Activated naive CD8-positive, alpha-beta T cell treated with anti-CD3 and anti-CD28 coated beads, Interleukin-2, amount 50 U/mL, for 24 hours (primary cell): ENCODE results near the gene OCEL1.
A peak's percentile ranks its signal among the peaks of the same experiment; 100 is the strongest.
"Not testable (repeated sequence)": the region's sequence is repeated elsewhere in the genome, so short reads cannot be mapped to it uniquely, and the experiment has no call there.

Experiments used
- ATAC-seq: fragments of 150-1000 bp; cut with Tn5 transposase; one replicate; pipeline ENCODE4 v1.10.0; 2021
- DNase-seq: peaks from one replicate; pipeline ENCODE4 v3.0.0; 2021
- H3K27ac Mint-ChIP-seq: one replicate; pipeline ENCODE4 v1.8.0; 2021; ENCODE audit warnings: mild to moderate bottlenecking, mixed read lengths
- H3K27me3 Mint-ChIP-seq: one replicate; pipeline ENCODE4 v1.8.0; 2021; ENCODE audit warnings: mixed read lengths
- H3K36me3 Mint-ChIP-seq: one replicate; pipeline ENCODE4 v1.8.0; 2021; ENCODE audit warnings: low read depth, mixed read lengths
- H3K4me1 Mint-ChIP-seq: one replicate; pipeline ENCODE4 v1.8.0; 2021; ENCODE audit warnings: mixed read lengths
- H3K4me3 Mint-ChIP-seq: one replicate; pipeline ENCODE4 v1.8.0; 2021; ENCODE audit warnings: mild to moderate bottlenecking, moderate library complexity, mixed read lengths
- H3K9me3 Mint-ChIP-seq: one replicate; pipeline ENCODE4 v1.8.0; 2021; ENCODE audit warnings: mixed read lengths

OCEL1 gene

DNA sequence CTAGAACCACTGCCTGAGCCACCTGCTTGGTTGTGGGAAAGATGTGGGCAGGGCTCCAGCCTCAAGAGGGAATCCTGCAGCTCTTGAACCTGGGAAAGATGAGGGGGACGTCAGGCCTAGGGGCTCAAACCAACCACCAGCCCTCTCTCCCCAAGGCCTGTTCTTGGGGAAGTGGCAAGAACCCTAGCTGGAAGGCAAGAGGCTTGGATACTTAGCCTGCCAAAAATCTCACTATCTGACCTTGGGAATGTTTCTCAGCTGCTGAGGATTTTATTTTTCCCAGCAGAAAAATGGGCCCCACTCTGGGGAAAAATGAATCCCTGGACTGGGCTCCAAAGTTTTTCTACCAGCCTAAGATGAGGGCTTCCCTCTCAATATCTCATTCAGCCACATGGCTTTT is 33.9 kb downstream of the OCEL1 start:
- Mint-ChIP-seq H3K4me3 (no peak overlapping the region), H3K4me1 (peaks cover 5% of the 10 kb centered on the region), H3K27ac (no peak overlapping the region), H3K27me3 (peaks cover 3% of the 10 kb centered on the region), H3K36me3 (no peaks in the 10 kb centered on the region), H3K9me3 (no peaks in the 10 kb centered on the region)
- no peak for ATAC-seq
- no peak for DNase-seq

- Mint-ChIP-seq H3K9me3 (no peaks in the 10 kb centered on the region), H3K27me3 (peaks cover 3% of the 10 kb centered on the region), H3K36me3 (no peaks in the 10 kb centered on the region), H3K4me3 (no peak overlapping the region), H3K4me1 (peaks cover 5% of the 10 kb centered on the region), H3K27ac (peak overlapping the region; percentile 5)
- ATAC-seq (peak; percentile 100), DNase-seq (peak; percentile 92)
Measured at GRCh38 chr19:17260842-17261325, 34.9 kb downstream of the OCEL1 start.

DNA sequence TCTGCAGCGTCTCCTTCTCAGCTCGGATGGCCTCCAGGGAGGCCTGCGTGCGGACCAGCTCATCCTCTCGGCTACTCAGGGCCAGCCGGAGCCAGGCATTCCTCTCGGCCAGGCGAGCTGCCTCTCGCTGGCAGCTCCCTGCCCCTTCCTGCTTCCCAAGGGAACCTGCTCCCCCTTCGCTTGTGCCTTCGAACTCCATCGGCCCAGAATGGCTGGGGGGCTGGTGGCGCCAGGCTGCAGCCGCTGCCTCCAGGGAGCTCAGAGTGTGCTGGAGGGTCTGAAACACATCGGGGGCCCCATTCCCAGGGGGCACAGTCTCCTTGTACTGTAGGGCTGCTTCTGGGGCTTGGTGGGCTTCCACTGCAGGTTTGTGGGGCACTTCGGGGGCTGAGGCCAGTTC is 36.5 kb downstream of the OCEL1 start:
- DNase-seq (no peak), ATAC-seq (no peak)
- H3K36me3 Mint-ChIP-seq: peaks cover 3% of the 10 kb centered on the region
- no peak overlapping the region for H3K4me3 Mint-ChIP-seq
- peaks cover 14% of the 10 kb centered on the region for H3K4me1 Mint-ChIP-seq
- peaks cover 6% of the 10 kb centered on the region for H3K27me3 Mint-ChIP-seq
- H3K27ac Mint-ChIP-seq: no peak overlapping the region
- H3K9me3 Mint-ChIP-seq: no peaks in the 10 kb centered on the region

DNA sequence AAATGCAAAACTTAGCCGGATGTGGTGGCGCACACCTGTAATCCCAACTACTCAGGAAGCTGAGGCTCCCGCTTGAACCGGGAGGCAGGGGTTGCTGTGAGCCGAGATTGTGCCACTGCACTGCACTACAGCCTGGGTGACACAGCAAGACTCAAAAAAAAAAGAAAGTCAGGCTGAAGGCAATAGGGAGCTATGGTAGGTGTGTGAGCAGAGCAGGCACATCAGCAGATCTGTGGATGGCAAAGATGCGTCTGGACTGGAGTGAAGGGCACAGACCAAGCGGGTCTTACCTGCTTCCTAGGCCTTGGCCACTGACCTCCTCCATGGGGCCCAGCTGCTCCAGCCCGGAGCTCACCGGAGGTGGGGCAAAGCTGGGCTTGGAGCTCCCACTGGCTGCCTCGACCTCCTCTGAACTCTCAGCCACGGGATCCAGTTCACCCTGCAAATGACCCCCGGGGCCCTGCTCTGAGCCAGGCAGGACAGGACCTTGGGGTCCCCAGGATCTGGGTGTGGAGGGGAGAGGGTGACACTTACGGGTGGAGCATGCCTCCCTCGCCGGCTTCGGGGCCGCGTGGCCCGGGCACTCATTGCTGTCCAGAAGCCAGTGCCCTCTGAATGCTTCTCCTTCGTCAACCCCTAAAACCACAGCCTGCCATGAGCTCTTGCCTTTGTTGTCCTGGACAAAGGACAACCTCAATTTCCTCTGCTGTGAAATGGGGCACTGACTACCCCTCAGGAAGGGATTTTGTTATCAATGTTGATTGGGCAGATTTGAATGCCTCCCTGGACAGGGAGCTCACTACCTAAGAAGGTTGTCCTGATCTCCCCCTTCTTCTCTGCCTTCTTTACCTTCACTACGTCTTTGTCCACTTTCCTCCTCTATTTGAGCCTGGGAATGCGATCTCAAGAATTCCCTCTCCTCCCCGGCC is 38.0 kb downstream of the OCEL1 start:
- Mint-ChIP-seq H3K36me3 (peaks cover 3% of the 10 kb centered on the region), H3K4me1 (peaks cover 24% of the 10 kb centered on the region), H3K4me3 (no peak overlapping the region), H3K27me3 (peaks cover 6% of the 10 kb centered on the region), H3K9me3 (no peaks in the 10 kb centered on the region), H3K27ac (no peak overlapping the region)
- DNase-seq: no peak
- ATAC-seq: no peak

- Mint-ChIP-seq H3K4me1 (peaks cover 24% of the 10 kb centered on the region), H3K27ac (no peak within 1 kb of the TSS), H3K9me3 (no peaks in the 10 kb centered on the region), H3K4me3 (no peak within 1 kb of the TSS), H3K27me3 (peaks cover 6% of the 10 kb centered on the region), H3K36me3 (peaks cover 5% of the 10 kb centered on the region)
- no peak for DNase-seq
- no peak for ATAC-seq
Measured at GRCh38 chr19:17264641-17264979, 38.6 kb downstream of the OCEL1 start, which contains the start of gene USHBP1. USHBP1 (minus strand) TSS chr19:17264745; CDS start chr19:17264299, 446 bp downstream.

- DNase-seq (no peak), ATAC-seq (no peak)
- Mint-ChIP-seq H3K9me3 (no peaks in the 10 kb centered on the region), H3K4me3 (no peak overlapping the region), H3K27ac (no peak overlapping the region), H3K36me3 (peaks cover 10% of the 10 kb centered on the region), H3K4me1 (peaks cover 20% of the 10 kb centered on the region), H3K27me3 (peaks cover 3% of the 10 kb centered on the region)
Measured at GRCh38 chr19:17266026-17266425, 40.0 kb downstream of the OCEL1 start.

DNA sequence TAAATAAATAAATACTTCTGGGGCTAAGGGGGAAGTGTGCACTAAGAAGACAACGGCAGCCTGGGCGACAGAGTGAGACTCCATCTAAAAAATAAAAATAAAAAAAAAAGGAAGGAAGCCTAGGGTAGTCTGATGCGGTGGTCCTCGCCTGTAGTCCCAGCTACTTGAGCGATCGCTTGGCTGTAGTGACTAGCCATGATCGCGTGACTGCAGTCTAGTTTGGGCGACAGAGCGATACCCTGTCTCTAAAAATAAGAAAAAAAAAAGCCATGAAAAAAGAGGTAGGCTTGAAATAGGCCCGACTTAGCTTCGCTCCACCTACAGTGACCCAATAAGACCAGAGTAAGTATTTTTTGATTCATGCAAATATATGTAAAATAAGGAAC is 40.6 kb downstream of the OCEL1 start:
- H3K9me3 Mint-ChIP-seq: no peaks in the 10 kb centered on the region
- DNase-seq (no peak), ATAC-seq (no peak)
- H3K36me3 Mint-ChIP-seq: peaks cover 15% of the 10 kb centered on the region
- H3K4me1 Mint-ChIP-seq: peaks cover 19% of the 10 kb centered on the region
- H3K27ac Mint-ChIP-seq: peak overlapping the region; percentile 96
- H3K4me3 Mint-ChIP-seq: peak overlapping the region; percentile 95
- peaks cover 3% of the 10 kb centered on the region for H3K27me3 Mint-ChIP-seq

DNA sequence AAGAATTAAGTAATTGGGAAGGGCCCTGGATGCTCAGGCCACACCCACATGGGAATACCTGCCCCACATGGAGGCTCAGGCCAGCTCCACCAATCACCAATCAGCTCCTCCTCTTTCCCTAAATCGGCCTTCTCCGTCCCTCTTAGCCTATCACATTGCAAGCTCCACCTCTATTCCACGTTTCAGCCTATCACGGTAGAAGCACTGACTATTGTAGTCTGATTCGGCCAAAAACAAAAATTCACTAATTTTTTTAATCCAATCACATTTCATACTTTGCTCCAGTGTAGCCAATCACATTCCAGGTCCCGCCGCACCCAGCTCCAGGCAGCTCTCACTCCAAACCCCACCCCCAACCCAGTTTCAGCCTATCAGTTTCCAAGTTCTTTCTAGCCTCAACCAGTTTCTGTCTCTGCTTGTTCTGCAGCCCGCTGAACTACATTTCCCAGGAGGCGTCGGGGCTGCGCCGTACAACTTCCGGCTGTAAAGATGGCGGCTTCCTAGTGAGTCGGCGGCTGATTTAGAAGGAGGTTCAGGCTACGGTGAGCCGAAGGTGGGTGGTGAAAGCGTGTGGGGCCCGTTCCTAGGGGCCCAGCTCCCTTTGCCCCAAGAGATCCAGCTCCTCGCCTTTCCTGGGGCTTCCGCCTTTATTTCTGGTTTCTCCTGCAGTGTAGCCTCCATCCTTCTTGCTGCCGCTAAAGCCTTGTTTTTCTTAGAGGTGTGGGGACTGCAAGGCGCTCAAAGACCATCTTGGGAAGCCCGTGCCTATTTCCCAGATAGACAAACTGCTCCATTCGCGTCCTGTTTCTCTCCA is 41.2 kb downstream of the OCEL1 start, which contains the start of gene BABAM1:
Gene BABAM1 (plus strand): TSS at position 469 of the 814 bp plus-strand sequence. CDS start 1,364 bp downstream, outside the sequence.
- peak; percentile 93 for DNase-seq
- Mint-ChIP-seq H3K27ac (peak within 1 kb of the TSS; percentile 96), H3K4me3 (peak within 1 kb of the TSS; percentile 95), H3K36me3 (peaks cover 15% of the 10 kb centered on the region), H3K27me3 (peaks cover 3% of the 10 kb centered on the region), H3K4me1 (peaks cover 19% of the 10 kb centered on the region), H3K9me3 (no peaks in the 10 kb centered on the region)
- ATAC-seq: peak; percentile 96

DNA sequence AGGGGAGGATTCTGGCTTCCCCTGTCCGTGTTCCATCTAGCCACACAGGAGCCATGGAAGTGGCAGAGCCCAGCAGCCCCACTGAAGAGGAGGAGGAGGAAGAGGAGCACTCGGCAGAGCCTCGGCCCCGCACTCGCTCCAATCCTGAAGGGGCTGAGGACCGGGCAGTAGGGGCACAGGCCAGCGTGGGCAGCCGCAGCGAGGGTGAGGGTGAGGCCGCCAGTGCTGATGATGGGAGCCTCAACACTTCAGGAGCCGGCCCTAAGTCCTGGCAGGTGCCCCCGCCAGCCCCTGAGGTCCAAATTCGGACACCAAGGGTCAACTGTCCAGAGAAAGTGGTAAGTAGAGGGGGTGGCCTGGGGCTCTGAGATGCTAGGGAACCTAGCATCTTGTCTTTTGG is 42.7 kb downstream of the OCEL1 start:
- Mint-ChIP-seq H3K9me3 (no peaks in the 10 kb centered on the region), H3K27ac (peak overlapping the region; percentile 46), H3K4me3 (peak overlapping the region; percentile 95), H3K36me3 (peaks cover 17% of the 10 kb centered on the region), H3K4me1 (peaks cover 19% of the 10 kb centered on the region), H3K27me3 (peaks cover 3% of the 10 kb centered on the region)
- DNase-seq (no peak), ATAC-seq (no peak)

DNA sequence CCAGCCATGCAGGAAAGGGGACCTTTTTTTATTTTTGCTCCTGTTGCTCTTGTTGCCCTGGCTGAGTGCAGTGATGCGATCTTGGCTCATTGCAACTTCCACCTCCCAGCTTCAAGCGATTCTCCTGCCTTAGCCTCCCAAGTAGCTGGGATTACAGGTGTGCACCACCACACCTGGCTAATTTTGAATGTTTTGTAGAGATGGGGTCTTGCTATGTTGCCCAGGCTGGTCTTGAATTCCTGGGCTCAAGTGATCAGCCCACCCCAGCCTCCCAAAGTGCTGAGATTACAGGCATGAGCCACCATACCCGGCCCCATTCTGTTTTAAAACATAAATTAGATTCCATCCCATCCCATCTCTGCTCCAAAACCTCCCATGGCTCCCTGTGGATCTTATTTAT is 48.9 kb downstream of the OCEL1 start:
- not testable (repeated sequence) for ATAC-seq, H3K4me3 Mint-ChIP-seq, H3K9me3 Mint-ChIP-seq, H3K27ac Mint-ChIP-seq, H3K4me1 Mint-ChIP-seq, DNase-seq, H3K27me3 Mint-ChIP-seq
- peaks cover 27% of the 10 kb centered on the region for H3K36me3 Mint-ChIP-seq

DNA sequence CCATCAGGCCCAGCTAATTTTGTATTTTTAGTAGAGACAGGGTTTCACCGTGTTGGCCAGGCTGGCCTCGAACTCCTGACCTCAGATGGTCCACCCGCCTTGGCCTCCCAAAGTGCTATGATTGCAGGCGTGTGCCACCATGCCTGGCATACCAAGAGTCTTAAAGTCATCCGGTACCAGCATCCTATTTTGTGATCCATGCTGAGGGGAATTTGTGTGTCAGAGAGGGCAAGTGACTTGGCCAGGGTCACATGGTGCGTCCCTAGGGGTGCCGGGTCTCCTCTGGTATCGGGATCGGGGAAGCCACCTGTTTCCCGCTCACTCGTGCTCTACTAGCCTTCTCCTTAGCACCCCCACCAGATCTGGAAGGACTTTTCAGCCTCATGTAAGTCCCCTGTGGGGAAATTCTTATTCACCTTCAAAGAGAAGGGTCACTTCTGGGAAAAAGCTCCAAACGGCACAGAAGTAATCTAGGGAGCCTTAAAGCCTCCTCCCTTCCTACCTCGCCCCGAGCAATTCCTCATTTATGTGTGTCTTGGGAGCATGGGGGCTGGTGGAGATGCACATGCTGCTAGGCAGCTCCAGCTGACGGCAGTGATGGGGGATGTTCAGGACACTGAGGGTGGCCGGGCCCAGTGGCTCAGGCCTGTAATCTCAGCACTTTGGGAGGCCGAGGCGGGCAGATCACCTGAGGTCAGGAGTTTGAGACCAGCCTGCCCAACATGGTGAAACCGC is 49.6 kb downstream of the OCEL1 start:
- no peak for ATAC-seq
- Mint-ChIP-seq H3K27me3 (no peaks in the 10 kb centered on the region), H3K9me3 (no peaks in the 10 kb centered on the region), H3K4me3 (no peak overlapping the region), H3K27ac (no peak overlapping the region), H3K4me1 (no peaks in the 10 kb centered on the region), H3K36me3 (peaks cover 23% of the 10 kb centered on the region)
- no peak for DNase-seq
